Measurements from ENCODE around the gene MEIS3.

Gene MEIS3

GRCh38 chr19:47390533-47391488 is 28.5 kb downstream of the MEIS3 start:
- CTCF ChIA-PET, result interaction anchor here (0.5 to 4.2 kb wide), 45 partner anchors 8 to 459 kb away, joined by 3 to 48 read pairs (median 5); partner anchors contain the start of genes C5AR2, DHX34, INAFM1 and MEIS3
- TF ChIP-seq SP7 (tag by site-specific recombination; IDR thresholded peaks at IDR 0.05) (0 out of 2 replicates have a peak, but pooled peaks have one; percentile 6), TRIM28 (IDR thresholded peaks at IDR 0.05; ENCODE audit: borderline replicate concordance, low read length) (no peak), ZNF473 (tag by site-specific recombination; IDR thresholded peaks at IDR 0.05) (no peak), ZXDB (tag by site-specific recombination; IDR thresholded peaks at IDR 0.05) (no peak), ZFP41 (tag by site-specific recombination; IDR thresholded peaks at IDR 0.05; ENCODE audit: borderline replicate concordance) (no peak), ZNF610 (tag by site-specific recombination; IDR thresholded peaks at IDR 0.05; ENCODE audit: borderline replicate concordance) (no peak), ZNF146 (tag by site-specific recombination; IDR thresholded peaks at IDR 0.05) (peak; percentile 58), ZNF121 (tag by site-specific recombination; IDR thresholded peaks at IDR 0.05) (peak; percentile 97), ZNF184 (tag by site-specific recombination; IDR thresholded peaks at IDR 0.05) (no peak), ZNF311 (tag by site-specific recombination; IDR thresholded peaks at IDR 0.05; ENCODE audit: borderline replicate concordance) (no peak), IKZF3 (tag by site-specific recombination; IDR thresholded peaks at IDR 0.05) (no peak), ZNF645 (tag by site-specific recombination; IDR thresholded peaks at IDR 0.05) (no peak), MEIS1 (CRISPR knock-in tag; IDR thresholded peaks at IDR 0.05; ENCODE audit: borderline replicate concordance) (no peak), BCL11A (tag by site-specific recombination; IDR thresholded peaks at IDR 0.05; ENCODE audit: low read depth) (no peak), ZBTB20 (tag by site-specific recombination; IDR thresholded peaks at IDR 0.05) (no peak), ZNF169 (tag by site-specific recombination; IDR thresholded peaks at IDR 0.05) (no peak), ZNF654 (tag by site-specific recombination; IDR thresholded peaks at IDR 0.05; ENCODE audit: low read depth) (no peak), KLF10 (tag by site-specific recombination; IDR thresholded peaks at IDR 0.05) (no peak), SP2 (tag by site-specific recombination; IDR thresholded peaks at IDR 0.05) (no peak), ZNF624 (tag by site-specific recombination; IDR thresholded peaks at IDR 0.05) (no peak), ZNF174 (tag by site-specific recombination; IDR thresholded peaks at IDR 0.05) (no peak), GLI4 (tag by site-specific recombination; IDR thresholded peaks at IDR 0.05) (no peak), EGR2 (tag by site-specific recombination; IDR thresholded peaks at IDR 0.05; ENCODE audit: low read depth) (no peak), REPIN1 (tag by site-specific recombination; IDR thresholded peaks at IDR 0.05; ENCODE audit: low read depth) (no peak), ZNF26 (tag by site-specific recombination; IDR thresholded peaks at IDR 0.05) (no peak)
- TF ChIP-seq, protein P1, sequence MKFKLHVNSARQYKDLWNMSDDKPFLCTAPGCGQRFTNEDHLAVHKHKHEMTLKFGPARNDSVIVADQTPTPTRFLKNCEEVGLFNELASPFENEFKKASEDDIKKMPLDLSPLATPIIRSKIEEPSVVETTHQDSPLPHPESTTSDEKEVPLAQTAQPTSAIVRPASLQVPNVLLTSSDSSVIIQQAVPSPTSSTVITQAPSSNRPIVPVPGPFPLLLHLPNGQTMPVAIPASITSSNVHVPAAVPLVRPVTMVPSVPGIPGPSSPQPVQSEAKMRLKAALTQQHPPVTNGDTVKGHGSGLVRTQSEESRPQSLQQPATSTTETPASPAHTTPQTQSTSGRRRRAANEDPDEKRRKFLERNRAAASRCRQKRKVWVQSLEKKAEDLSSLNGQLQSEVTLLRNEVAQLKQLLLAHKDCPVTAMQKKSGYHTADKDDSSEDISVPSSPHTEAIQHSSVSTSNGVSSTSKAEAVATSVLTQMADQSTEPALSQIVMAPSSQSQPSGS (tag by site-specific recombination; IDR thresholded peaks at IDR 0.05; ENCODE audit: low read depth), result peak; percentile 37; the same call in 1 of the 2 replicates
- no peak overlapping the region for H3K27ac ChIP-seq (ENCODE audit: extremely low read depth, low read depth, low read length)

More at GRCh38 chr19:47390533-47391488, 28.5 kb downstream of the MEIS3 start:
- no peaks in the 10 kb centered on the region for H3K4me1 ChIP-seq (ENCODE audit: control insufficient read depth, insufficient read depth, low read length)
- no peak overlapping the region for H3K4me3 ChIP-seq (ENCODE audit: low read depth, low read length)
- no peaks in the 10 kb centered on the region for H3K9me3 ChIP-seq (ENCODE audit: control insufficient read depth, insufficient read depth, low read depth, low read length)
- POLR2A ChIA-PET, result interaction anchor here (1.2 kb wide), 2 partner anchors 38 to 42 kb away, joined by 4 to 6 read pairs; partner anchors contain the start of gene DHX34
- H3K36me3 ChIP-seq (ENCODE audit: control insufficient read depth in 2 of 2, insufficient read depth in 1 of 2, low read length in 2 of 2), result no peaks in the 10 kb centered on the region; a peak in 1 of 3 replicates

Data from HEK293 (cell line).